PC-3 (cell line): ENCODE measurements around the gene TMEM196.

Experiments used
- CTCF ChIP-seq: fragments of 300-600 bp; sonication (generic); conservative IDR thresholded peaks from 2 replicates; pipeline ENCODE4 v1.5.1; 2017; ENCODE audit warnings: antibody characterized with exemption, low read depth, mild to moderate bottlenecking, low read length
- EZH2 ChIP-seq: fragments of 300-600 bp; sonication (generic); IDR thresholded peaks from one replicate; pipeline ENCODE4 v1.6.1; 2017; ENCODE audit warnings: antibody characterized with exemption, mild to moderate bottlenecking, low read length; ENCODE audit not compliant: unreplicated experiment
- EZH2phosphoT487 ChIP-seq: fragments of 300-600 bp; sonication (generic); IDR thresholded peaks from 2 replicates; pipeline ENCODE4 v1.6.1; 2018; ENCODE audit warnings: mild to moderate bottlenecking, antibody characterized with exemption, low read length, borderline replicate concordance

- TF ChIP-seq CTCF (peak; percentile 75), EZH2 (no peak), EZH2phosphoT487 (no peak)
These were observed 25.6 kb downstream of the TMEM196 start for GRCh38 chr7:19747740-19748339.
